ENCODE results near the gene SBF2. TPM values are rescaled to one million over a fixed set of nuclear protein-coding genes. Genes with fewer than 3 reads are reported as not detected.
A peak's percentile ranks its signal among the peaks of the same experiment; 100 is the strongest.

Gene SBF2
- total and polyA plus RNA-seq, 9 of the 15 experiments (the other 6 are each of a cell fraction or from before 2014, with no cell fraction given) = 0.80 to 9.5 (median 5.0) TPM

DNA sequence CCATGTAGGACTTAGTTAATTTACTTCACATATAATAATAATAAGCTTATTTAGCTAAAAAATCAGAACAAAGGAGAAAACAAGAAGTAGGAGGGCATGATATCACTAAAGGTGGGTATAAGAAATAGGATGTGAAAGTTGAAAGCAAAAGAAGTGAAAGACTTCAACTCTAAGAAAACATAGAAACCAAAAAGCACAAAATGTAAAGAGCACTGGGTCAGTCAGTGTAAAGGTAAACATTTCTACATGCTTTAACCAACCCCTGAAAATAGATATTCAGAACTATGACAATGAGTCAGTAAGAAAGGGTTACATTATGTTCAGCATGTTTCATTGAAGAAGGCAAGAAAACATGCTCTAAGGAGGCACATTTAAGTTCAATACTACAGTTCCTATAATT, 331.3 kb downstream of the SBF2 start (continued):
- TF ChIP-seq, protein P1, sequence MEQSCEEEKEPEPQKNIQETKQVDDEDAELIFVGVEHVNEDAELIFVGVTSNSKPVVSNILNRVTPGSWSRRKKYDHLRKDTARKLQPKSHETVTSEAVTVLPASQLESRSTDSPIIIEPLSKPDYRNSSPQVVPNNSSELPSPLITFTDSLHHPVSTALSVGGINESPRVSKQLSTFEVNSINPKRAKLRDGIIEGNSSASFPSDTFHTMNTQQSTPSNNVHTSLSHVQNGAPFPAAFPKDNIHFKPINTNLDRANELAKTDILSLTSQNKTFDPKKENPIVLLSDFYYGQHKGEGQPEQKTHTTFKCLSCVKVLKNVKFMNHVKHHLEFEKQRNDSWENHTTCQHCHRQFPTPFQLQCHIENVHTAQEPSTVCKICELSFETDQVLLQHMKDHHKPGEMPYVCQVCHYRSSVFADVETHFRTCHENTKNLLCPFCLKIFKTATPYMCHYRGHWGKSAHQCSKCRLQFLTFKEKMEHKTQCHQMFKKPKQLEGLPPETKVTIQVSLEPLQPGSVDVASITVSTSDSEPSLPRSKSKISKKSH (CRISPR knock-in tag; IDR thresholded peaks at IDR 0.05) = no peak

DNA sequence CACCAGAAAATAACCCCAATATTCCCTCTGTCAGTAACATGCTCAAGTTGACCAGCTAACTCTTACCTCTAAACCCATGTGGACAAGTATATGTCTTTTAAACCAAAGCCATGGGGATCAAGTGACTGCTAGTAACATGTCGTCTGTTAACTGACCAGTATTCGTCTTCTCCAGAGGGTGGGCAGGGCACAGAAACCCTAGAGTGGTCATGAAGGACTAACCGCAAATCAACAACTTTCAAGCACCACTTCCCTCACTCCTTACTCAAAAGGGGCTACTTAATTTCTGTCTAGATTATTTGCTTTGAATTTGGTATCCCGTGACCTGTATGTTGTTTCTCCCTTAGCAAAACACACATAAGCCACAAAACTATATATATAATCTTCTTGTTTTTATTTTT, 336.9 kb downstream of the SBF2 start:
- ChIA-PET CTCF (ENCODE audit: low intra/inter-chr PET ratio) (no interaction called here), POLR2A (no interaction called here)
- Histone ChIP-seq H3K4me3 (no peak overlapping the region), H4K20me1 (replicated peaks; ENCODE audit: control insufficient read depth, insufficient read depth, low read length) (no peaks in the 10 kb centered on the region), H3K79me2 (ENCODE audit: control insufficient read depth, insufficient read depth, low read length) (no peaks in the 10 kb centered on the region), H3K4me2 (ENCODE audit: insufficient read depth, low read length) (no peak overlapping the region), H3K27ac (ENCODE audit: extremely low read depth, low read depth, low read length) (no peak overlapping the region), H3K27me3 (ENCODE audit: control insufficient read depth in 2 of 2, insufficient read depth in 2 of 2, low read length in 2 of 2) (peaks cover 0 to 10% of the 10 kb centered on the region in 2 experiments; a peak in 1 of 5 replicates), H3K36me3 (ENCODE audit: control insufficient read depth, insufficient read depth, low read length) (no peaks in the 10 kb centered on the region), H3K9ac (ENCODE audit: insufficient read depth in 1 of 2, low read depth in 2 of 2, low read length in 2 of 2) (no peak overlapping the region), H3K4me1 (replicated peaks in 1 of 2; ENCODE audit: control insufficient read depth in 2 of 2, insufficient read depth in 2 of 2, low read length in 2 of 2) (no peaks in the 10 kb centered on the region), H3K9me1 (ENCODE audit: control insufficient read depth, insufficient read depth, low read length) (no peaks in the 10 kb centered on the region), H3K9me3 (replicated peaks; ENCODE audit: control insufficient read depth, insufficient read depth, low read depth, low read length) (no peaks in the 10 kb centered on the region), H2AFZ (ENCODE audit: low read depth, low read length) (no peak overlapping the region)
- WGBS (ENCODE audit: insufficient coverage, low coverage, missing lambda C conversion rate) = 13% methylated on average over 4 of the region's 4 CpGs
- FAIRE-seq (no peak), ATAC-seq (no peak), DNase-seq (ENCODE audit: extremely low read depth in 1 of 4, low spot score in 3 of 4) (no peak)
- no TSS peak for BruUV-seq (replicated peaks)
- intact Hi-C loops (cut with micrococcal nuclease) = no loop called here
- TF ChIP-seq, protein P2, sequence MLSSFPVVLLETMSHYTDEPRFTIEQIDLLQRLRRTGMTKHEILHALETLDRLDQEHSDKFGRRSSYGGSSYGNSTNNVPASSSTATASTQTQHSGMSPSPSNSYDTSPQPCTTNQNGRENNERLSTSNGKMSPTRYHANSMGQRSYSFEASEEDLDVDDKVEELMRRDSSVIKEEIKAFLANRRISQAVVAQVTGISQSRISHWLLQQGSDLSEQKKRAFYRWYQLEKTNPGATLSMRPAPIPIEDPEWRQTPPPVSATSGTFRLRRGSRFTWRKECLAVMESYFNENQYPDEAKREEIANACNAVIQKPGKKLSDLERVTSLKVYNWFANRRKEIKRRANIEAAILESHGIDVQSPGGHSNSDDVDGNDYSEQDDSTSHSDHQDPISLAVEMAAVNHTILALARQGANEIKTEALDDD (IDR thresholded peaks at IDR 0.05) = 0 out of 2 replicates have a peak, but pooled peaks have one; percentile 49
- TF ChIP-seq ZNF3 (CRISPR knock-in tag; IDR thresholded peaks at IDR 0.05) = no peak
- no peak for TF ChIP-seq RBM25 (IDR thresholded peaks at IDR 0.05; ENCODE audit: low read depth, low read length, severe bottlenecking)
- no peak for TF ChIP-seq IRF2 (CRISPR knock-in tag; IDR thresholded peaks at IDR 0.05)
- in situ Hi-C loops (cut with MboI) = no loop called here
